Measurements from ENCODE around the gene CARS2. TPM values are rescaled to one million over a fixed set of nuclear protein-coding genes. Genes with fewer than 3 reads are reported as not detected.
"Not testable (repeated sequence)": the region's sequence is repeated elsewhere in the genome, so short reads cannot be mapped to it uniquely, and the experiment has no call there.

The CARS2 gene
- total RNA-seq, 1 donor from 2014 or later, result 81.5 TPM

- no peaks in the 10 kb centered on the region for H3K4me1 Mint-ChIP-seq
- TF ChIP-seq CTCF (conservative IDR thresholded peaks at IDR 0.05), result no peak
Measured at GRCh38 chr13:110677731-110678545, 28.0 kb downstream of the CARS2 start.

GRCh38 chr13:110676595-110677587, 29.0 kb downstream of the CARS2 start:
- peak overlapping the region; percentile 57 for H3K27ac Mint-ChIP-seq (ENCODE audit: unreplicated experiment)
- no peak for TF ChIP-seq CTCF (conservative IDR thresholded peaks at IDR 0.05)
- H3K4me3 Mint-ChIP-seq, result no peak overlapping the region
- no peaks in the 10 kb centered on the region for H3K4me1 Mint-ChIP-seq
- H3K27me3 Mint-ChIP-seq (ENCODE audit: low read depth), result no peaks in the 10 kb centered on the region
- DNase-seq (ENCODE audit: low read depth, low spot score), result no peak
- H3K9me3 Mint-ChIP-seq, result no peaks in the 10 kb centered on the region
- H3K36me3 Mint-ChIP-seq (ENCODE audit: low read depth), result peaks cover 56% of the 10 kb centered on the region

More at GRCh38 chr13:110677731-110678545, 28.0 kb downstream of the CARS2 start:
- H3K27ac Mint-ChIP-seq (ENCODE audit: unreplicated experiment), result peak overlapping the region; percentile 79
- H3K9me3 Mint-ChIP-seq, result no peaks in the 10 kb centered on the region
- DNase-seq (ENCODE audit: low read depth, low spot score), result no peak
- H3K36me3 Mint-ChIP-seq (ENCODE audit: low read depth), result peaks cover 47% of the 10 kb centered on the region
- H3K4me3 Mint-ChIP-seq, result no peak overlapping the region
- no peaks in the 10 kb centered on the region for H3K27me3 Mint-ChIP-seq (ENCODE audit: low read depth)

- not testable (repeated sequence) for H3K4me1 Mint-ChIP-seq; H3K27ac Mint-ChIP-seq (ENCODE audit: unreplicated experiment)
Measured at GRCh38 chr13:110669814-110670213, 36.1 kb downstream of the CARS2 start.

GRCh38 chr13:110669036-110669435, 36.9 kb downstream of the CARS2 start:
- no peaks in the 10 kb centered on the region for H3K4me1 Mint-ChIP-seq
- DNase-seq (ENCODE audit: low read depth, low spot score), result no peak
- H3K27me3 Mint-ChIP-seq (ENCODE audit: low read depth), result no peaks in the 10 kb centered on the region
- H3K27ac Mint-ChIP-seq (ENCODE audit: unreplicated experiment), result no peak overlapping the region
- H3K4me3 Mint-ChIP-seq, result no peak overlapping the region
- no peaks in the 10 kb centered on the region for H3K9me3 Mint-ChIP-seq
- peaks cover 62% of the 10 kb centered on the region for H3K36me3 Mint-ChIP-seq (ENCODE audit: low read depth)
- no peak for TF ChIP-seq CTCF (conservative IDR thresholded peaks at IDR 0.05)

More at GRCh38 chr13:110669814-110670213, 36.1 kb downstream of the CARS2 start:
- not testable (repeated sequence) for DNase-seq (ENCODE audit: low read depth, low spot score); H3K4me3 Mint-ChIP-seq; H3K9me3 Mint-ChIP-seq; H3K27me3 Mint-ChIP-seq (ENCODE audit: low read depth)
- peaks cover 67% of the 10 kb centered on the region for H3K36me3 Mint-ChIP-seq (ENCODE audit: low read depth)

- TF ChIP-seq CTCF (conservative IDR thresholded peaks at IDR 0.05), result no peak
- Mint-ChIP-seq H3K4me1 (no peaks in the 10 kb centered on the region), H3K36me3 (ENCODE audit: low read depth) (peaks cover 64% of the 10 kb centered on the region), H3K9me3 (peaks cover 4% of the 10 kb centered on the region), H3K27me3 (ENCODE audit: low read depth) (no peaks in the 10 kb centered on the region), H3K27ac (ENCODE audit: unreplicated experiment) (no peak overlapping the region), H3K4me3 (no peak overlapping the region)
- DNase-seq (ENCODE audit: low read depth, low spot score), result no peak
Measured at GRCh38 chr13:110666255-110666533, 39.7 kb downstream of the CARS2 start.
